Right renal pelvis (tissue), 4 donors: ENCODE measurements around the gene WBP4. TPM values are rescaled to one million over a fixed set of nuclear protein-coding genes. Genes with fewer than 3 reads are reported as not detected.

Experiments
- polyA plus RNA-seq, 4 donors: library from polyadenylated mRNA; unstranded; fragments of 120-200 nt; gene quantifications; one replicate each; pipeline ENCODE4 v1.2.1, GENCODE V29; 2013; ENCODE audit not compliant: insufficient read length in 4 of 4

WBP4 gene
- polyA plus RNA-seq, 4 donors: 21.2 to 26.1 (median 24.7) TPM

Other genes with a start within 250 kb of the WBP4 start
- gene ELF1, start 42.2 kb upstream of the WBP4 start, polyA plus RNA-seq: 10 to 100 TPM; 48.2 to 58.5 (median 53.3) TPM
- 10 to 100 TPM; 17.7 to 21.1 (median 20.4) TPM for gene KBTBD6, start 71.3 kb downstream of the WBP4 start, polyA plus RNA-seq
- gene KBTBD7, start 133.1 kb downstream of the WBP4 start, polyA plus RNA-seq: 10 to 100 TPM; 17.2 to 23.1 (median 21.9) TPM
- gene MTRF1, start 202.1 kb downstream of the WBP4 start, polyA plus RNA-seq: 10 to 100 TPM; 13.7 to 16.3 (median 15.3) TPM
- 10 to 100 TPM; 26.5 to 34.4 (median 28.6) TPM for gene NAA16, start 249.8 kb downstream of the WBP4 start, polyA plus RNA-seq